ENCODE results near the gene SH3TC2.

SH3TC2 gene

GRCh38 chr5:148967783-148968182, 95.1 kb downstream of the SH3TC2 start:
- DNase-seq = no peak

DNA sequence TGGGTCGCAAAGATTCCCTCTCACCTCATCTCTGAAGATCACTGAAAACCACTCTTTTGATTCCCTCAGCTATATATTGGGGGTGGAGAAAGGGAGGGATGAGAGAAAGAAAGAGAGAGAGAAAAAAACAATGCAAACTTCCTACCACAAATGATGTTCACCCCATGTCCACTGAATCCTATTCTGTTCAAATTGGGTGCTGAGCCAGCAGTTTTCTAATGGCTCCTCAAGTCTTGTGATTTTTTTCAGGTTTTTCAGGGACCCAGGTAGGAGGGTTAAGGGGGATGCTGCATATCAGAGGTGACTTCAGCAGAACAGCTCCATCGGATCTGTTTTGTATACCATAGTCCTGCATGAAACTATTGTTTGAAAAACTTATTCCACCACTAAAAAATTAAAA, 95.9 kb downstream of the SH3TC2 start:
- DNase-seq = no peak

GRCh38 chr5:148966348-148966747, 96.5 kb downstream of the SH3TC2 start:
- DNase-seq = no peak

GRCh38 chr5:148965511-148966265, 97.2 kb downstream of the SH3TC2 start:
- DNase-seq = no peak

- no peak for DNase-seq
Measured at GRCh38 chr5:148963664-148964063, 99.2 kb downstream of the SH3TC2 start.

- DNase-seq = no peak
Measured at GRCh38 chr5:148962761-148963324, 100.0 kb downstream of the SH3TC2 start.

- DNase-seq = no peak
Measured at GRCh38 chr5:148962200-148962550, 100.7 kb downstream of the SH3TC2 start.

DNA sequence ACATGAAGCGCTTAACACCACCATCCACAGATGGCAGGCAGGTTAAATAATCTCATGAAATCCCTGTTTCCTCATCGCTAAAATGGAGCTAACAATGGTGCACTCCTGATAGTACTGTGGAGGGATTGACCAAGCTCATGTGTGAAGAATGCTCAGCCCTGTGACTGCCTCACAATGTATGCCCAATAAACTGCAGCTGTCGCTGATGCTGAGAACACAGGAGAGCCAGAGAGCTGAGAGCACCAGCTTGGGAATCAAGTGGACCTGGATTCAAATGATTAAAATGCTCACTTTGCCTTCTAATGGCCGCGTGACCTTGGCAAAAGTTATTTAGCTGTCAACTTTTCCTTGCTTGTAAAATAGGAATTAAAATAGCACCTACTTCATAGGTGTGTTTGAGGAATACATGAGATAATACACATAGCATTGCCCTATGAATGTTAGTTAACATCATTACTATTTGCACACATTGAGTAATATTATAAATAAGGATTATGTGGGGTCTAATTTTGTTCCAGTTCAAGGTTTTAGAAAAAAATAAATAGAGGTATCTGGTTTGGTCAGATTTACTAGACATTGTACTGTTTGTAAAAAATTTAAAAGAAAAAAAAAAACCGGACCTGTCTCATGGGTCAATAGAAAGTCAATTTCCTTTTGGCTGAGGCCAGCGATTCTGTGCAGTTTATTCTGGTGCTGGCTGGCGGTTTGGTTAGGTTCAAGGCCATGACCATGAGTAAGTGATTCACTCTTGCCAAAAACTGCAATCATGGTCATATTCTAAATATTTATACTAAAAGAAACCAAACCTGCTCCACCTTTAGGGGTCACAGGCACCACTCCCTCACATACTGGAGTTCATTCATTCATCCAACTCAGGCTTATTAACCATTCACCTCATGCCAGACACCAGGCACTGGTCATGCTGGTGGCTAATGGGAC, 101.3 kb downstream of the SH3TC2 start:
- DNase-seq = no peak

DNA sequence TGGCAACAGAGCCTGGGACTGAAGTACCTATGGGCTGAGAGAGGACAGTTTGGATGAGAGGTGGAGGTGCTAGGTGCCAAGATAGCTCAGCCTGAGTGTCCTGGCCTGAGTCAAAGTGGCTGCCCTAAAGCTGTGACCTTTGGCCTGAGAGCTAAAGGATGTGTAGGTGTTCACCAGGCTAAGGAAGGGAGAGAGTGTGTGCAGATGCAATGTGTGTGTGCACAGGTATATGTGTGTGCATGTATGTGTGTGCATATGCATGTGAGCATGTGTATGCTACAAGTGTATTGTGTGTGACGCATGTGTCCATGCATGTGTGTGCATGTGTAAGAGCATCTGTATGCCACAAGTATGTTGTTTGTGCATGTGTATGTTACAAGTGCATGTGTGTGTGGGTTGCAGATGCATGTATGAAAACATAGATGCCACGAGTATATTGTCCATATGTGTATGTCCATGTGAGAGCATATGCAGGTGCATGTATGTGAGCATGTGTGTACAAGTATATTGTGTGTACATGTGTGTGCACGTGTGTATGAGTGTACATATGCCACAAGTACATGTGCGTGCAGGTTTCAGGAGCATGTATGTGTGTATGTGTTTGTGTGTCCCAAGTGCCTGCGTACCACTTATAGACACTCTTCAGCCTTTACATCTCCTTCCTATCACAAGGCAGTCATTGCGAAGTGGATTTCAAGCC, 102.6 kb downstream of the SH3TC2 start:
- no peak for DNase-seq

GRCh38 chr5:148957591-148958202, 105.2 kb downstream of the SH3TC2 start:
- no peak for DNase-seq

DNA sequence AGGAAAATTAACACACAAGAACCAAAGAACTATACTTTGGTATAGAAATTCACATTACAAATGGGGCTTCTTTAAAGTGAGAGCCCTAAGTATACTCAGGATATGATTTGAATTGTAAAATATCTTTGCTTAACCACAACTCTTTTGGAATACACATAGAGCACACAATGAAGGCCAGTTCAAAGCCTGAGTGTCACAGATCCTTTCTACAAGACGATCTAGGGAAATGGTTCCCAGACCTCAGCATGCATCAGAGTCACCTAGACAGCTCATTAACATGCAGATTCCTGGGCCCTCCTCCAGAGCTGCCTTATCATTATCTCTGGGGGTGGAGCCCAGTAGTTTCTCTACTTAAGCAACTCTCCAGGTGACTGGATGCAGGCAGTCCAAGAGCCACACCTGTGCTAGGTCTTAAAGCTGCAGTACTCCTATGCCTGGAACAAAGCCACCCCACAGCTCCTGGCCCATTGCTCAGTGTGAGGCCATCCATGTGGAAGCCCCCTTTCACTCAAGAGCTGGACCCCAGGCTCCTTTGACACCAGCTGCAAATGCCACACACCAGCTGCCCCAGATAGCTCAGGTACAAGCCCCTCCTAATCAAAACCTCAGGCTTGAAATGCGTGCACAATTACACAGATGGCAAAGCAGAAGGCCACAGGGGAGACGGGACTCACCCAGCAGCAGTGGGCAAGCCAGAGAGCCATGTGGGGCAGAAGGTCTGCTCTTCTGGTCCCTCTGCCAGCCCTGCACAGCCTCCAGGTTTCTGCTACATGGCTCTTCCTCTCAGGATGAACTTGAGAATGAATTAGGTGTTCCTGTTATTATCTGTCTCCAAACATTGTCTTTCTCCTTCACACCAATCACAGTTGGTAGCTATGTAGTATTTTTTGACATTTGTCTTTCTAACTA, 106.1 kb downstream of the SH3TC2 start:
- no peak for DNase-seq
